HG03097 (cell line): ENCODE data around the gene YIPF4.
"Not testable (repeated sequence)": the region's sequence is repeated elsewhere in the genome, so short reads cannot be mapped to it uniquely, and the experiment has no call there.

Experiments
- ATAC-seq: cut with Tn5 transposase; IDR thresholded peaks from one replicate; pipeline ENCODE4 v1.9.1; 2021; ENCODE audit not compliant: unreplicated experiment, low FRiP score

The YIPF4 gene

DNA sequence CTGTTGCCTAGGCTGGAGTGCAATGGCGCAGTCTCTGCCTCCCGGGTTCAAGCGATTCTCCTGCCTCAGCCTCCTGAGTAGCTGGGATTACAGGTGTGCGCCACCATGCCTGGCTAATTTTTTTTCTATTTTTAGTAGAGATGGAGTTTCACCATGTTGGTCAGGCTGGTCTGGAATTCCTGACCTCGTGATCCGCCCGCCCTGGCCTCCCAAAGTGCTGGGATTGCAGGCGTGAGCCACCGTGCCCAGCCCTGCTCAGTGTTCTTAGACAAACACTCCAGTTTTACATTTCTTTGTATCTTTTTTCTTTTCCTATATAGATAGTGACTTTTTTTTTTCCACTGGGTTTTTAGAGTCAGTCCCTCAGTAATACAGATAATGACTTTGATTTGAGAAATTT, 86.6 kb downstream of the YIPF4 start:
- not testable (repeated sequence) for ATAC-seq

DNA sequence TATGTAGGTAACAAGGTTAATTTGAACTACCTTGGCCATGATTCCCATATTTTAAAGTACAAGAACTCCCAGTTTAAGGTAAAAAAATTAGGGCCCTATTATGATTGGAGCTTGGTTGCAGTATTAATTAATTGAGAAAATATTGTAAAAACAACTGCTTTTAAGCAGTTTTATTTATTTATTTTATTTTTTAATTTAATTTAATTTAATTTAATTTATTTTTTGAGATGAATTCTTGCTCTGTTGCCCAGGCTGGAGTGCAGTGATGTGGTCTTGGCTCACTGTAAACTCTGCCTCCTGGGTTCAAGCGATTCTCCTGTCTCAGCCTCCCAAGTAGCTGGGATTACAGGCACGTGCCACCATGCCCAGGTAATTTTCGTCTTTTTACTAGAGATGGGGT, 88.0 kb downstream of the YIPF4 start:
- not testable (repeated sequence) for ATAC-seq
